Adrenal gland (tissue), 5 donors: ENCODE data around the gene ROR1.

Source experiments
- CTCF ChIP-seq, 6 experiments: fragments of 450-650 bp in 4 of 6; fragments of 200-600 bp in 2 of 6; sonication (generic) in 1 of 6; IDR thresholded peaks; 1 replicate in 5 of 6; 2 replicates in 1 of 6; pipeline versions ENCODE4 v1.5.1 to v1.8.0; 2016 to 2021; ENCODE audit warnings: antibody characterized with exemption in 6 of 6, mild to moderate bottlenecking in 2 of 6, moderate library complexity in 1 of 6
- POLR2A ChIP-seq, 2 donors: fragments of 450-650 bp; IDR thresholded peaks; one replicate each; pipeline ENCODE4 v1.6.1; 2017; ENCODE audit warnings: antibody characterized with exemption in 2 of 2, mild to moderate bottlenecking in 2 of 2, moderate library complexity in 1 of 2
- donor health status: DM: no; HTN: no; CAD: no.

GRCh38 chr1:63848733-63849132, 74.9 kb downstream of the ROR1 start:
- TF ChIP-seq CTCF (IDR thresholded peaks at IDR 0.05) (no peak), POLR2A (IDR thresholded peaks at IDR 0.05) (no peak)
